ENCODE data around the gene ARHGAP15. TPM values are rescaled to one million over a fixed set of nuclear protein-coding genes. Genes with fewer than 3 reads are reported as not detected.

Gene ARHGAP15
- total RNA-seq, 1 experiment from 2014 or later, result 0.26 TPM

DNA sequence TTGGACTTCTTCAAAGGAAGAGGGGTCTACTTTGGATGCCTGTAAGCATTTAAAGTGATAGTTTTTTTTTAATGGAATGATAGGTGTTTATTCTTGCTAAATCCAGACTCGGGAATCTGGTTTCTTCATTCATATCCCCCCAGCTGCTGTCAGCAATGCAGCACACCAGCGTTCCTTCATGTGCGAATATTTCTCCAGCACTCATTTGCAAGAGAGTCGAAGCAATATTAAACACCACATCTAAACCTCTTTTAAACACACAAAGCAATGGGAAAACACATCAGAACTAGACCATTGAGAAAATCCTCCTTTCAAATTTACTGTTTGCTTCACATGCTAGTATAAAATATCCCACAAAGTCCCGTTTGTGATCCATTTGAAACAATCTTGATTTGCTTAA, 563.7 kb downstream of the ARHGAP15 start:
- no peaks in the 10 kb centered on the region for H3K36me3 ChIP-seq
- no peak for DNase-seq
- H3K27ac ChIP-seq, result no peak overlapping the region
- H3K4me3 ChIP-seq, result no peak overlapping the region
- no peaks in the 10 kb centered on the region for H3K4me1 ChIP-seq
- H3K27me3 ChIP-seq, result no peaks in the 10 kb centered on the region
- H3K9me3 ChIP-seq (replicated peaks), result no peaks in the 10 kb centered on the region

DNA sequence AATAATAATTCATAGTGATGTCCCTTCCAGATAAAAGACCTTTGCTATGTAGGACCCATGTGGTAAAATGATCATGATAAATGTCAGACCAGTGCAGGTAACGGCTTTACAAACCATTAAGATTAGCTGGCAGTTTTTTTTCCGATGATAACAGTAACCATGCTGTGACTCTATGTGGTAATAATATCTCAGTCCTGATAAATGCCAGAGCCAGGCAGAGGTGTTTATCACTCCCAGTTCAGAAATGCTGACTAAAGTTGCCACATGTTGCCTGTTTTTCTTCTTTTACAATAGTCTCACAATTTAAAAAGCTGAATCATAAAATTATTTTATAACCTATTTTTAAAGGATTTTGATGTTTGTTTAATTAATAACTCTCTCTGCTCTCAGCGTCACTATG, 565.1 kb downstream of the ARHGAP15 start:
- Histone ChIP-seq H3K36me3 (no peaks in the 10 kb centered on the region), H3K4me1 (no peaks in the 10 kb centered on the region), H3K4me3 (no peak overlapping the region), H3K27me3 (no peaks in the 10 kb centered on the region), H3K27ac (no peak overlapping the region), H3K9me3 (replicated peaks) (no peaks in the 10 kb centered on the region)
- no peak for DNase-seq

DNA sequence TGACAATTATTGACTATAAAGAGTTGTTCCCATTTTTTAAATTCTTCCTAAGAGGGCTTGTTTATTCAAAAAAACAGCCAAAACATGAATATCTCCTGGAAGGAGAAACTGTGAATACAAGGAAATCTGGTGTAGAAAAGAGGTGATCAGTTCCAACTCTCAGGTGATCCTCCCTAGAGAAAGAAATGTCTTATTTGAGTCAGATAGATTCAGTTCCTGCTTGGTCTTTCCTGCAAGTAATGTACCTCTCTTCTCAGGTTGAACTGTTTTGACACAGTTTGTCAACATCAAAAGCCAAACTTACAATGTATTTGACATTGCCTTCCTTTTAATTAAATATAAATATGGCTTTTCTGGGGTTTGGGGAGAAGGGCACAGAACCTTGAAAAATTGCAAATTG, 567.4 kb downstream of the ARHGAP15 start:
- Histone ChIP-seq H3K27ac (no peak overlapping the region), H3K9me3 (replicated peaks) (no peaks in the 10 kb centered on the region), H3K27me3 (no peaks in the 10 kb centered on the region), H3K4me1 (no peaks in the 10 kb centered on the region), H3K36me3 (no peaks in the 10 kb centered on the region), H3K4me3 (no peak overlapping the region)
- DNase-seq, result no peak

DNA sequence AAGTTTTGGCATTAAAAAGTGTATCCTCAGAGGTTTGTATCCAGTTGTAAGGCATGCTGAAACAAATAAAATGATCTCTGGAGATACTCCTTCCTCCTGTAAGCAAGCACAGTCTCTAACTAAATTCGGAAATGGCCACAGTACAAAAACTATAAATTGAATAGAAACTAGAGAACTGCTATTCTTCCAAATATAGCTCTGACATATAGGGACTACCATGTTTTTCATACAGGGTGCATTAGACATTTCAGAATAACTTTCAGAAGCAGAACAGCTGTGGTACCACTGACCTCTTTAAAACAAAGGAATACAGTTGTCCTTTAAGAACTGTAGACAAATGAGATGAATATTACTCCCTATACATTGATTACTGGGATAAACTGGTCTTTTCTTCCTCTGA, 568.5 kb downstream of the ARHGAP15 start:
- DNase-seq, result no peak
- H3K36me3 ChIP-seq, result no peaks in the 10 kb centered on the region
- H3K4me1 ChIP-seq, result no peaks in the 10 kb centered on the region
- no peak overlapping the region for H3K27ac ChIP-seq
- H3K9me3 ChIP-seq (replicated peaks), result peaks cover 4% of the 10 kb centered on the region; the same call in 1 of the 2 replicates
- H3K27me3 ChIP-seq, result no peaks in the 10 kb centered on the region
- no peak overlapping the region for H3K4me3 ChIP-seq

DNA sequence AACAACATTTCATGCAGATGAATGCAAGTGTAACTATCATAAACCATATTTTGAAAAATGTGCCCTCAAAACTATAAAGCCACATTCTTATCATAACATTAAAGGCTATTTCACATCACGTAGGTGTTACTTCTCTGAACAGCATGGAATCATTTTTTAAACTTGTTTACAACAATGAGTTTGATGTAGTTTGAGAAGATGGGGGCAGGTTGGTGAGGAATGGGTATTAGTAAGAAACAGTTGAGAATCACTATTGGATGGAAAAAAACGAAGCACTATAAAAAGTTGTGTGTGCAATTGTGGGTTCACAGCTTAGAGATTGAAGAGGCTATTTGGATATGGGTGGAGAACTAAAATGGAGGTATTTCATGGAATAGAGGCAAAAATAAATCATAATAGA, 569.1 kb downstream of the ARHGAP15 start:
- DNase-seq, result no peak
- Histone ChIP-seq H3K4me1 (no peaks in the 10 kb centered on the region), H3K27ac (no peak overlapping the region), H3K9me3 (replicated peaks) (peaks cover 4% of the 10 kb centered on the region; the same call in 1 of the 2 replicates), H3K27me3 (no peaks in the 10 kb centered on the region), H3K36me3 (no peaks in the 10 kb centered on the region), H3K4me3 (no peak overlapping the region)

DNA sequence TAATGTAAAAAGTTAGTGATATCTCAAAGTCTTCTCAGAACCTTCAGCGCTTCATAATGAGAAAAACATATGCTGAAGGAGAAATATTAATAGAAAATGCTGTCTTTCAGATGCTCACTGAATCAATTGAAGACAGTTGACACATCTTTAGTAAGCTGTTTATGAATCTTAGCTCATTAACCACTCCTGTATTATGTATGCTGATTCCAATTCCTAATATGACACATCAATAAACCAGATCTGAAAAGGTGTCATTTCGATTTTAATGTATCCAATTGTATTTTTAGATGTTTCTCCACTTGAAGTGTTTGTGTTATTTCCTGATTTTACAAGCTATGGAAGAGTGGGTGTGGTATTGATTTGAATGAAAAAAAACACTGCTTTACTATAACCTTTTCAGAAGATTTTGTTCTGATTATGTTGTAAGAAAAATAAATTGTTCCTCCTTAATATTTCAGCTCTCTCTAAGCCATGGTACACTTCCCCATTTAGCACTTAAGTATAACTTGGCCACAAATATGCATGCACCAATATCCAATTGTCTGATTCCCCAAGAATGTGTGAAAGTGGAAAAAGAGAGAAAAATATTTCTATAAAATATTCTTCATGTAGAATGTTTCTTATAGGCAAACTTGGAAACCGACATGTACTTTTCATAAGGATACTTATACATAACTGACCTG, 569.8 kb downstream of the ARHGAP15 start:
- H3K9me3 ChIP-seq (replicated peaks), result peaks cover 4% of the 10 kb centered on the region; the same call in 1 of the 2 replicates
- H3K36me3 ChIP-seq, result no peaks in the 10 kb centered on the region
- DNase-seq, result no peak
- H3K4me3 ChIP-seq, result no peak overlapping the region
- H3K4me1 ChIP-seq, result no peaks in the 10 kb centered on the region
- no peaks in the 10 kb centered on the region for H3K27me3 ChIP-seq
- H3K27ac ChIP-seq, result no peak overlapping the region

DNA sequence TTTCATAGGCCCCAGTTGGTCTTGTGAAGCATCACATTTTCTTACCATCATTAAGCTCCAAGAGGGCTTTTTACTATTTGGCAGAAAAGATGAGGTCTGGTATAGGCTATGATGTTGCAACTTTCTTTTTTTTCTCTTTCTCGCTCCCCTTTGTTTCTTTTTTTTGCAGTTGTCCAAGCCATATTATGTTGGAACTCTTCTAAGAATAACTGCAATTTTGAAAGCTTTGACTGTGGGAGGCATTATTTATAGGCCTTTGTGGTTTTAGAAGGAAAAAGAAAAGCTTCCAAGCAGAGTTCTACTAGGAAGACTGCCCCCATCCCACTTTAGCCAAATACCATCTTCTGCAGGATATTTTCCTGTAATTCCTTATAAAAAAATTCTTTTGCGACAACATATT, 571.6 kb downstream of the ARHGAP15 start:
- H3K27ac ChIP-seq, result no peak overlapping the region
- H3K27me3 ChIP-seq, result no peaks in the 10 kb centered on the region
- H3K9me3 ChIP-seq (replicated peaks), result peaks cover 4% of the 10 kb centered on the region; the same call in 1 of the 2 replicates
- H3K4me3 ChIP-seq, result no peak overlapping the region
- H3K36me3 ChIP-seq, result no peaks in the 10 kb centered on the region
- no peak for DNase-seq
- H3K4me1 ChIP-seq, result peaks cover 7% of the 10 kb centered on the region; the same call in 1 of the 2 replicates

DNA sequence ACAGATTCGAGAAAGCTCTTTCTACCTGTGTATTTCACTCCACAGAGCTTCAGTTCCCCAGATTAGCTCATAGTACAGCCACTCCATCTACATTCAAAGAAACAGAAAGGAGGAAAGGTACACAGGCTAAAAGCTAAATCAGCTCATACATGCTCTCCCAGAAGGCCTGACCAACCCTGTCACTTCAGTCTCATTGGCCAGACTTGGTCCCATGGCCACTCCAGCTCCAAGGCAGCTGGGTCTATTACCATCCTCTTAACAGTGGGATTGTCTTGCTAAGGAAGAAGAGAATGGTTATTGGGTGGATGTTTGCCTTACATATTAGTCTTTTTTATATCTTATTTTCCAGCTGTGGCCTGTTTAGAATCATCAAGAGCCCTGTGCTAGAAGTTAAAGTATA, 572.6 kb downstream of the ARHGAP15 start:
- Histone ChIP-seq H3K27ac (no peak overlapping the region), H3K36me3 (no peaks in the 10 kb centered on the region), H3K27me3 (no peaks in the 10 kb centered on the region), H3K4me1 (peaks cover 7% of the 10 kb centered on the region; the same call in 1 of the 2 replicates), H3K9me3 (replicated peaks) (peaks cover 4% of the 10 kb centered on the region; the same call in 1 of the 2 replicates), H3K4me3 (no peak overlapping the region)
- DNase-seq, result no peak

DNA sequence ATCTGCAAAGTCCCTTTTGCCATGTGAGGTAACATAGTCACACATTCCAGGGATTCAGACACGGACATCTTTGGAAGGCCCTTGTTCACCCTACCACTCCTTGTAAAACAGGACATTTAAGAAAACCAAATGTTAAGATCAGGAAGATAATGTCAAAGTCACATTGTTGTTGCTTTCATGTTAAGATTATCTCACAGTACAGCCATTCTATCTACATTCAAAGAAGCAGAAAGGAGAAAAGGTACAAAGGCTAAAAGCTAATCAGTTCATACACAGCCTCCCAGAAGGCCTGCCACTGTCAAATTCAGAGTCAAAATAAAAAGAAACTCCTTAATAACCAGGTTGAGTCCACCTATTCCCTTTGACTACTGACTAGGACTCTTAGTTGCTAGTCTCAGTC, 573.7 kb downstream of the ARHGAP15 start:
- Histone ChIP-seq H3K4me1 (peaks cover 7% of the 10 kb centered on the region; the same call in 1 of the 2 replicates), H3K4me3 (no peak overlapping the region), H3K9me3 (replicated peaks) (peaks cover 4% of the 10 kb centered on the region; the same call in 1 of the 2 replicates), H3K36me3 (no peaks in the 10 kb centered on the region), H3K27me3 (no peaks in the 10 kb centered on the region), H3K27ac (no peak overlapping the region)
- no peak for DNase-seq

DNA sequence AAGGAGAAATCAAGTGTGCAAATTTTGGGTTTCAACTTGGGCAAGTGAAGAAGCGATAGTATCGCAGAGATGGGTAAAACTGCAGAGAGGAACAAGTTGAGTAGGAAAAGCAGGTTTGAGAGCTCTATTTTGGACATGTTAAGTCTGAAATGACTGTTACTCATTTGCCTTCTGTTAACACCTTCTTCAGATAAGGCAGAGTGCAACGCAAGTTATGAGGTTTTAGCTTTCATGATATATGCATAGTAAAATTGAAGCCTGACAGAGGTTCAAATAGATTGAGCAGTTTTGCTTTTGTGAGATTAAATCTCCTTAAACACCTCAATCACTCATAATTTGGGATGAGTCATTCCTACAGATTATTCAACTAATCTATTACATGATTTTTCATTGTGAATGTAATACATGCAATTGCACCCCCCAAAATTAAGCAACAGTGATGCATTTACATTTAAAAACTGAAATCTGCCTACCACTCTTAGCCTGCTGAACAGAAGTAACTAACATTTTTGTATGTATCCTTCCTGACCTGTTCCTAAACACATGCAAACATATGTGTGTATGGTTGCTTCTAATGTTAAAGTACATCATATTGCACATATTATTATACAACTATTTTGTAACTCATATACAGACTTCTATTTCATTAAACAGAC, 575.4 kb downstream of the ARHGAP15 start:
- H3K9me3 ChIP-seq (replicated peaks), result peaks cover 4% of the 10 kb centered on the region; the same call in 1 of the 2 replicates
- no peak overlapping the region for H3K27ac ChIP-seq
- no peak for DNase-seq
- no peaks in the 10 kb centered on the region for H3K36me3 ChIP-seq
- H3K27me3 ChIP-seq, result no peaks in the 10 kb centered on the region
- H3K4me3 ChIP-seq, result no peak overlapping the region
- peaks cover 14% of the 10 kb centered on the region for H3K4me1 ChIP-seq

DNA sequence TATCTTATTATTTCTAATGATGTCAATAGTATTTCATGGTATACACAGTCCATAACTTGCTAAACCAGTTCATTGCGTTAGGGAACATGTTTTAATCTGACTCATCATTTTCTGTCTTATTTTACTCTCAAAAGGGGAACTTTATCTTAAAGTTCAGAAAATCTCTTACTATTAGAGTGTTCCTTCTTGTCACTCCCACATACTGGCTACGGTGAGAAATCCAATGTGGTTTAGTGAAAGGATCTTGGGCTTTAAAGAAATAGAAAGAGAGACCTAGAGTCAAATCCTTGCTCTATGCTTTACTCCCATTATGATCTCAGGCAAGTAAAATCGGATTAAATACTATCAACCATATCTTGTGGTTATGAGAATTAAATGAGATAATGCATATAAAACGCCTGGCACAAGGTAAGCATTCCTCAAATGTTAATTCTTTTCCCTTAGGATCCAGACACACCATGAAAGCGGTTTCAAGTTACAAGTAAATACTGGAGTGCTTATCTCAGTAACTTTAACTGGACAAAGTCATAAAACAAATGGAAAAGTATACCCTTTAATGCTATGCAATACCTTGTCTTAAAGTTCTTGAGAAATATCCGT, 576.0 kb downstream of the ARHGAP15 start:
- H3K9me3 ChIP-seq (replicated peaks), result peaks cover 4% of the 10 kb centered on the region; the same call in 1 of the 2 replicates
- peaks cover 18% of the 10 kb centered on the region for H3K4me1 ChIP-seq
- no peak overlapping the region for H3K4me3 ChIP-seq
- no peak overlapping the region for H3K27ac ChIP-seq
- no peaks in the 10 kb centered on the region for H3K27me3 ChIP-seq
- no peaks in the 10 kb centered on the region for H3K36me3 ChIP-seq
- DNase-seq, result peak in 1 of 2 experiments; percentile 27

DNA sequence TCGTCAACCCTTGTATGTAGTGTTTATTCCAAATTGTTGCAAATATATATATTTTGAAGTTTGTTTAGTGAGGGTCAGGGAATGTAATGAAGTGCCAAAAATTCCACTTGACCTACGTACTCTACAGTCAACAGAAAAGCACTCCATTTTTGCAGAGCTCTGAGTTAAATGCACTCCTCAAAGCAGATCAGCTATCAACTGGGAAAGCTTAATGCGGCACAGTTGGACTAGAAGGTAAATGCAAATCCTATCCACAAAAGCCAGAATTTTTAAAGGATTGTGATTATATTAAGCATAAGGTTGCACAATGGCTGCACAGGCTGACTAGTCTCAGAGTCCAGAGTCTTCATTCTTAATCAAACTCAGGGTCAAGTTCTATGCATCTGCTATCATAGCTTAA, 577.1 kb downstream of the ARHGAP15 start:
- no peaks in the 10 kb centered on the region for H3K27me3 ChIP-seq
- no peak for DNase-seq
- H3K27ac ChIP-seq, result no peak overlapping the region
- H3K4me1 ChIP-seq, result peaks cover 18% of the 10 kb centered on the region
- no peaks in the 10 kb centered on the region for H3K36me3 ChIP-seq
- peaks cover 8% of the 10 kb centered on the region; the same call in 1 of the 2 replicates for H3K9me3 ChIP-seq (replicated peaks)
- H3K4me3 ChIP-seq, result no peak overlapping the region

DNA sequence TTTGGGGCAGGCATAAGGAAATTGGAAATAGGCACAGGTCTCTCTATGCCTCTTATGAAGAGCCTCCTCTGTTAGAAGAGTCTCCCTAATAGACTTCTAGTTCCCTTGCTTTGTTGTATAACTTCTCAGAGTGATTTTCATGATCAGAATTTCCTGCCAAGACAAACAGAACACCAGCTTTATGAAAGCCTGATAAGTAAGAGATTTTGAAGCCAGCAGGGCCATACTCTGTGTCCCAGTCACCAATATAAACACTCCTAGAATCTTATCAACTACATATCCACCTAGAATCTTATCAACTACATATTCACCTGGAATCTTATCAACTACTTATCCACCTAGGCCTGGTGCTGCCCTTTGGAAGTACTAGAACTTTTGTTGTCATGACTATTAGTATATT, 579.5 kb downstream of the ARHGAP15 start:
- H3K4me3 ChIP-seq, result no peak overlapping the region
- H3K9me3 ChIP-seq (replicated peaks), result 0 out of 2 replicates have a peak, but pooled peaks cover 10% of the 10 kb centered on the region
- peaks cover 18% of the 10 kb centered on the region for H3K4me1 ChIP-seq
- no peak for DNase-seq
- H3K27ac ChIP-seq, result no peak overlapping the region
- H3K36me3 ChIP-seq, result no peaks in the 10 kb centered on the region
- H3K27me3 ChIP-seq, result no peaks in the 10 kb centered on the region

DNA sequence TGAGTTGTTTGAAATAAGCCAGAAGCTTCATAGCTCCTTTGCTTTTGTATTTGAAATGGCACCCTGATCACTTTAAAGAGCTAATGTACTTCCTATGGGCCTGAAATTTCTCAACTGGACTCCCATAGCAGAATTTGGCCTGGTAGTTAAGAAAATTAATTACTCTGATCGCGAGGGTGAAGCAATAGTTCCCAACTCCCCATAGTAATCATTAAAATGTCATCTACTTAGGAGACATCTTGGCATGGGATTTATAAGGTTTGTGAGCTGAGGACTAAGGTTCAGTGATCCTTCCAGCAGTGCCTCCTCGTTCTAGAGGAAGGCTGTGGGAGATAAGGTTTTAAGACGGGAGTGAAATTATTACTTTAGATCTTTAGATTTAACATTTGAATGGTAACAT, 581.0 kb downstream of the ARHGAP15 start:
- Histone ChIP-seq H3K4me3 (no peak overlapping the region), H3K9me3 (replicated peaks) (0 out of 2 replicates have a peak, but pooled peaks cover 10% of the 10 kb centered on the region), H3K4me1 (peaks cover 17% of the 10 kb centered on the region), H3K27ac (no peak overlapping the region), H3K36me3 (no peaks in the 10 kb centered on the region), H3K27me3 (no peaks in the 10 kb centered on the region)
- DNase-seq, result no peak

DNA sequence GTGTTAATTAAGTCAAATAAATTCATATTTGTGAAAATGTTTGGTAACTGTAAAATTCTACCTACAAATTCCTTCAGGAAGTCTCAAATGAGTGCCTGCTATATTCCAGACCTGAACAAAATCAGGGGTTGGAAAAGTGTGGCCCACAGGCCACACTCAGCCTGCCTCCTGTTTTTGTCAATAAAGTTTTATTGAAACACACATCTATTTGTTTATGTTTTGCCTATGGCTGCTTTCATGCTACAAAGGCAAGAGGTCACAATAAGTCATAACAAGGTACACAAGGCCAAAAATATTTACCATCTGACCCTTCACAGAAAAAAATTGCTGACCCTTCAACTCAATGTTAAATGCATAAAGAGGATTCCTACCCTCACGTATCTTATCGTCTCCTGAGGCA, 581.7 kb downstream of the ARHGAP15 start:
- Histone ChIP-seq H3K9me3 (replicated peaks) (0 out of 2 replicates have a peak, but pooled peaks cover 10% of the 10 kb centered on the region), H3K36me3 (no peaks in the 10 kb centered on the region), H3K27ac (no peak overlapping the region), H3K27me3 (no peaks in the 10 kb centered on the region), H3K4me3 (no peak overlapping the region), H3K4me1 (peaks cover 12% of the 10 kb centered on the region)
- DNase-seq, result no peak
